ENCODE measurements around the gene MYOG.

GRCh38 chr1:203124011-203124410, 38.2 kb upstream of the MYOG start:
- no peak for TF ChIP-seq EZH2 (IDR thresholded peaks at IDR 0.05; ENCODE audit: low read length, missing control alignments)
- no peak for TF ChIP-seq CTCF (conservative IDR thresholded peaks at IDR 0.05 in 1 of 2, IDR thresholded peaks at IDR 0.05 in 1 of 2; ENCODE audit: low read depth in 1 of 2, low read length in 2 of 2)
